SK-MEL-5 (cell line): ENCODE measurements around the gene CHST6. TPM values are rescaled to one million over a fixed set of nuclear protein-coding genes. Genes with fewer than 3 reads are reported as not detected.
"Not testable (repeated sequence)": the region's sequence is repeated elsewhere in the genome, so short reads cannot be mapped to it uniquely, and the experiment has no call there.

Source experiments
- DNase-seq: peaks from one replicate; pipeline ENCODE4 v3.0.0-alpha.2; 2016; ENCODE audit warnings: low read depth, low spot score
- in situ Hi-C: cut with HindIII; loops from 2 replicates; pipeline ENCODE4 v1.10.0; 2016; ENCODE audit warnings: low sequenced_read_pairs, high pct_unique_total_duplicates, low pct_unique_long_range_greater_than_20kb
- polyA plus RNA-seq, 2 experiments: library from polyadenylated mRNA; depleted of rRNA; stranded (reverse); fragments of >200 nt; gene quantifications; 2 replicates each; pipeline ENCODE4 v1.2.3, GENCODE V29; 2015
- total RNA-seq: library from RNA; depleted of rRNA; stranded (reverse); fragments of >200 nt; shearing (Covaris generic); gene quantifications from 2 replicates; pipeline ENCODE4 v1.2.3, GENCODE V29; 2014; rRNA removed

CHST6 gene
- 10.2 and 11.0 TPM in 2 replicates for total RNA-seq
- polyA plus RNA-seq (2015; cell fraction: cytosol; rRNA removed) = 23.1 and 29.4 TPM in 2 replicates
- 24.2 and 24.9 TPM in 2 replicates for polyA plus RNA-seq (2015; cell fraction: nucleus; rRNA removed)

DNA sequence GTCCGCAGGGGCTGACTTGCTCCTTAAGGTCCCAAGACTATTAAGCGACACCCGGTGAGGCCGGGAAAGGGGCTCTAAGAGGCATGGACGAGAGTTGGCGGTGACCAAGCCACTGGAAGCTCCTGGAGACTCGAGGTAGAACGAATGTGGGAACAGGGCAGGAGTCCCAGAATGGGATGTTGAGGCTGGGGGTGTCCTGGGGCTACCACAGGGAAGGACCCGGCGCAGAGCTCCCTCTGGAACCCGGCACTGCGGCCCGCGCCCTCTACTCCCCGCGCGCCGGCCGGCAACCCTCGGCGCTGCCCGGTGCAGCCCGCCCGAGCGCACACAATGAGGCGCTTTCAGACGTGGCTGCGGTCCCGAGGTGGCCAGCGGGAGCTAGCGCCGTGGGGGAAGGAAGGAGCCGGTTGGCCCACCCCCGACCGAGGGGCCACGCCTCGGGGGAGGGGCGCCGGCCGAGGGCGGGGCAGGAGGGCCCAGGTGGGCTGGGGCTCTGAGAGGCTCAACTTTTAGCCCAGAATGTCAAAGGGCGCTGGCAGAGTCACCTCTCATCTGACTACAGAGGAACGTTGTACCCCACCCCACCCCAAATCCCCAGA is at the start of gene CHST6:
Gene CHST6, minus strand, starts transcription at position 366 of the 599 bp plus-strand sequence. CDS start 15,613 bp downstream, outside the sequence.
- in situ Hi-C loops = no loop called here
- peak; percentile 85 for DNase-seq

DNA sequence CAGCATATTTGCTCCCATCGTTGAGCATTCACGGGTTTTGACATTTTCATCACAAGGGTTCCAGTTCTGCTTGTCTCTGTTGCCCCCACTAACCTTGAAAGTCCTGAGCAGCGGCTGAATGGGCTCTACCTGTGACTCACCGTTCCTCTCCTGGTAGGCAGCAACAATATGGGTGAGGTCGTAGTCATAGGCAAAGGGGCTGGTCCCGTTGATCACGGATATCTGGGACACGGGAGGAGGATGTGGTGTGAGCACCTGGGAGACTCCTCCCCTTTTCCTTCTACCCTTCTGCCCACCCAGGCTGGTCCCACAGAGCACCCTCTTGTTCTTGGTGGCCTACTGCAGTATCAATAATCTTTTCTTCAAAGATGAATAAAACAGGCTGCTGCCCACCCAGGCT is 47.2 kb upstream of the CHST6 start:
- DNase-seq, in situ Hi-C loops: not testable (repeated sequence)

DNA sequence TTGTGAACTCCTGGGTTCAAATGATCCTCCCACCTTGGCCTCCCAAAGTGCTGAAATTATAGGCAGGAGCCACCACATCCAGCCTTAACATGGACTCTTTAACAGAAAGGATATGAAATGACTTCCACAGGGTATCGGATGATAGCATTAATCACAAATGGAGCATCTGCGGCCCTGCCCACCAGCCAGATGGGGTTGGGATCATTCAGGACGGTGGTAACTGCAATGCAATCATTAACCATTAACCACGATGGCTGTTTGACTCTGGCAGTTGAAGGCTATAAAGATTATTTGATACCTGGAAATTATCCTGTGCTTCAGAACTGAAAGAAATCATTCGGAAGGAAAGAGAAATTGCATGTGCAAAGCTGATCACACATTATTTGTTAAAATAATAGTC is 46.0 kb upstream of the CHST6 start:
- in situ Hi-C loops = no loop called here
- DNase-seq = no peak

DNA sequence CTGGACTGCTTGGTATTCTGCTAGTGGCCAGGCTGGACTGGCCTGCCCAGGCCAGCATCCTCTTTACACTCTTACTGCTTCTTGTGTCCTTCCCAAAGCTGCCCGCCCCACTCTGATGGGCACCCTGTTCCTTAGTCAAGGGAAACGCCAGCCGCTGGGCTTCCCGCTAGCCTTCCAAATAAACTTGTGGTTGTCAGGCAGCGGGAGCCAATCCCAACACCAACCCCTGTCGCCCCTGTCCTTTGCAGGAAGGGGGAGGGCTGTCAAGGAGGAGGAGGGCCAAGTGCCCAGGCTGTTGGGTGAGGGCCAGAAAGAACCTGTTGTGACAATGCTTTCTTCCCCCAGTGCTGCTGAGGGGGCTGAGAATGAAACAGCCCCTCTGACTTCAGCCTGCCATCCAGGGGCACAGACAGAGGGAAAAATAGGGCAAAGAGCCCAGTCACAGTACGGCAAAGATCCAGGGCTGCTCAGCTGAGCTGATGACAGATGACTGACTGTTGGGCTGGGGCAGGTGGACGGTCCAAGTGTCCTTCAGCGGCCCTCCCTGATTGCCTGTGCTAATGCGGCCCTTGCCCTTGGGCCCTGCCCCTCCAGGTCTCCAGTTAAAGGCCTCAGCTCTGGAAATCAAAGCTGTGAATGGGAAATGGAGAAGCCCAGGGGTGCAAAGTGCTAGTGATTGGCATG is 43.8 kb upstream of the CHST6 start:
- DNase-seq, in situ Hi-C loops: not testable (repeated sequence)

DNA sequence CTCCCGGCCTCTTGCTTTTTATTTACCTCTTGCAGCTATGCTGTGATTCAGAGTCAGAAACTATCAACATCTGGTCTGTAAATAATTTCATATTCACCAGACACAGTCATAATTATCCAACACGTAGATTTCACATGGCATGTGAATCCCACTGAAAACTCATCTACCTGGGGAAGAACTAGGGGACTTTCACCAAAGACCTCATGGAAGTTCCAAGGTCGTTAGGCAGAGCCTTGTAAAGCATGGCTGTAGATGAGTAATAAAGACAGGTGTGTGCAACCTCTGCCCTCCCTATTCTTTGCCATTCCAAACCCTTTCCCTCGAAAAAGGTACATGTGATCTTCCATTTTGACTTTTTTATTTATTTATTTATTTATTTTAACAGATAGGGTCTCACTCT is 42.5 kb upstream of the CHST6 start:
- in situ Hi-C loops = no loop called here
- DNase-seq = no peak

DNA sequence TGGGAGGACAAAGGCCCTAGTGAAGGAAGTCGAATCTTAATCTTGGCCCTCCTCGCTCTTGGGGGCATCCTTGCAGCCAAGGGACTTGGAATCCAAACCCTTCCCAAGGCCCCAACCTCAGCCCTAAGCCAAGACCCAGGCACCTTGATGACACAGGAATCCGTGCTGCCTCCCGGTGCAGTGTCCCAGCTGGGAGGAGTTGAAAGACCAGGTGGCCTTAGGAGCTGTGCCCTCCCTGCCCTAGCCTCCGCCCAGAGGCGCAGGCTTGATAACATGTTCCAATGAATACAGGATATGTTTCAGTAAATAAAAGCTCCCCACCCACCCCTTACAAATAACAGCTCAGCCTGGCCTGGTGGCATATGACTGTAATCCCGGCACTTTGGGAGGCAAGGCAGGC is 40.7 kb upstream of the CHST6 start, which contains the start of gene CHST5:
Gene CHST5, minus strand, starts transcription at position 208 of the 400 bp plus-strand sequence. CDS start 5,724 bp downstream, outside the sequence.
- no peak for DNase-seq
- in situ Hi-C loops = no loop called here

DNA sequence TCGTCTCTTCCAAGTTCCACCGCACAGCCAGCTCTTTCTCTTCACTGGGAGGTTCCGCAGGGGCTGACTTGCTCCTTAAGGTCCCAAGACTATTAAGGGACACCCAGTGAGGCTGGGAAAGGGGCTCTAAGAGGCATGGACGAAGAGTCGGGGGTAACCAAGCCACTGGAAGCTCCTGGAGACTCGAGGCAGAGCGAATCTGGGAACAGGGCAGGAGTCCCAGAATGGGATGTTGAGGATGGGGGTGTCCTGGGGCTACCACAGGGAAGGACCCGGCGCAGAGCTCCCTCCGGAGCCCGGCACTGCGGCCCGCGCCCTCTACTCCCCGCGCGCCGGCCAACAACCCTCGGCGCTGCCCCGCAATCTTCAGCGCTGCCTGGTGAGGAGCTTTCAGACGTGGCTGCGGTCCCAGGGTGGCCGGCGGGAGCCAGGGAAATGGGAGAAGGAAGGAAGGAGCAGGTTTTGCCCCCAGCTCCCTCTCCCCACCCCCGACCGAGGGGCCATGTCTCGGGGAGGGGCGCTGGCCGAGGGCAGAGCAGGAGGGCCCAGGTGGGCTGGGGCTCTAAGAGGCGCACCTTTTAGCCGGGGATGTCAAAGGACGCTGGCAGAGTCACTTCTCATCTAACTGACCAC is 40.1 kb upstream of the CHST6 start:
- in situ Hi-C loops = no loop called here
- DNase-seq = no peak

DNA sequence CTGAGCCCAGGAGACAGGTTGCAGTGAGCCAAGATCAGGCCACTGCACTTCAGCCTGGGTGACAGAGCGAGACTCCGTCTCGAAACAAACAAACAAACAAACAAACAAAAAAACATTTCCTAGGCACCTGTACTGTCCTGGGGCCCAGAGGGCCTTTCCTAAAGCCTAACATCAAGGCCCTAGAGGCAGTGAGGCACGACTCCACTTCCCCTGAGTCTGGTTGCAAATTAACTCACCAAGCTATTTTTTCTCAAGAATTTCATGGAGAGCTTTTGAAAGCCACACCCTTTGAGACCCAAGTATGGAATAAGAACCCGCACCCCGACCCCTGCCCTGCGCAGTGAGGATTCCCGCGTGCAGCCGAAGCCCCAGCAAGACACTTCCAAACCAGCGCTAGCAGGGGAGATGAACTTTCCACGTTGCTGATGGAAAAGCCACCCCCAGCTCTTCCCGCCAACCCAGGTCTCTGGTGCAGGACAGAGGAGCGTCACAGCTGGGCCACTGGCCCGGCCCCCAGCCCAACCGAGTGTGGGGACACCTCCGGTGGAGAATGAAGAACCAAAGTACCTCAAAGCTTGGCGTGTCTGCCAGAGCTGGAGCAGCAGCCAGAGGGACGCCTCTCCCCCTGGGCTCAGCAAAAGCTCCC is 39.4 kb upstream of the CHST6 start:
- no peak for DNase-seq
- in situ Hi-C loops = no loop called here

DNA sequence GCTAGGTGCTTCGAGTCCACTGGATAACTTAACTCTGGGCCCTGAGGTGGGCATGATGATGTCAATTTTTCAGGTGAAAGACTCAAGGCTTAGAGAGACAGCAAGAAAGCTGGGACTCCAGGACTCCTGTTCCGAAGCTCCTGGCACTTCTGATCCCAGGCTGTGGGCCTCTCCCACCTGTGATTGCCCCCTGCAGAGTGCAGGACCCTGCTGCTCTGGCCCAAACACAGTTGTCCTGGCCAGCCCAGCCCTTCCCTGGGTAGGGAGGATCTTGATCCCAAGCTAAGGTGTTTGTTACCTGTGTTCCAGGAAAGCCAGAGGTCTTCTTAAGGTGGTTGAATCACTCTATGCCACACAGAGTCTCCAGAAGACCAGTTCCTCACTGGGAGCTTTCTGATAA is 37.5 kb upstream of the CHST6 start:
- in situ Hi-C loops = no loop called here

DNA sequence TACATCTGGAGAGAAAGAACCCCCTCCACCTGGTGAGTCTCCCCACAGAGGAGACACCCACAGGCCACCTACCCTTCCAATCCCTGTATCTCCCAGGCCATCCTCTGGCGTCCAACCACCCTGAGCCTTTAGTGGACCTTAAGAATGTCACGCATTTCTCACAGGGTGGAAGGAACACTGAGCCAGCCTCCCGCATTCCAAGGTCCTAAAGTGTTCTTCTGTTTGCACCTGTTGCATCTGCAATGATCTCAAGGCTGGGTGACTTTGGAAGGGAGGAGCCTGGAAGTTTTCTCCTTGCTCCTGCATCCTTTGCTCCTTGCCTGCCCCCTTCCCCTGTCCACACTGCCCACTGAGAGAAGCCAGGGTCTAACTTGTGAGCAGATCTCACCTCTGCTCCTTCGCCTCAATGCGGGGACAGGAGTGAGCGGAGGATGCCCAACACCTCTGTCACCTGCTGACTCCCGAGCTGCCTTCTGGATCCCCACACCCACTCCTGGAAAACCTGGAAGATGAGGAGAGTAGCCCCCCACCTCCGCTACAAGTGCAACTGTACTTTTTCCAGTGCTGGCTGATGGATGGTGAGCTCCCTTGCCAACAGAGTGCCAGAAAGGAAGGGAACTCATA is 37.0 kb upstream of the CHST6 start:
- DNase-seq = no peak
- in situ Hi-C loops = no loop called here

More for the DNA sequence above, 37.5 kb upstream of the CHST6 start:
- no peak for DNase-seq

DNA sequence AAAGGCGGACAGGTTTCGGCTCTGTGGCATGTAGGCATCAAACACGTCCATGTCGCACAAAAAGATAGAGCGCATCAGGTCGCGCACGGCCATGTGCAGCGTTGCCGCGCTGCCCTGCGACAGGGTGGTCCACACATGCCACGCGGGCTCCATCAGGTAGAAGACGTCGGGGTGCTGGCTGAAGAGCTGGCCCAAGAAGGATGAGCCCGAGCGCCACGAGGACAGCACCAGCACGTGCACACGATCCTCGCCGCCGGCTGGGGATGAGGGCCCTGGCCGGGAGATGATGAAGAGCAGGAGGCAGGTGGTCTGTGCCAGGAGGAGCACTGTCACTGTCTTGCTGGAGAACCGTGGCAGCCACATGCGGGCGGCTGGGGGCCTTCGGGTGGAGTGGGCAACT is 34.7 kb upstream of the CHST6 start:
- in situ Hi-C loops = no loop called here

DNA sequence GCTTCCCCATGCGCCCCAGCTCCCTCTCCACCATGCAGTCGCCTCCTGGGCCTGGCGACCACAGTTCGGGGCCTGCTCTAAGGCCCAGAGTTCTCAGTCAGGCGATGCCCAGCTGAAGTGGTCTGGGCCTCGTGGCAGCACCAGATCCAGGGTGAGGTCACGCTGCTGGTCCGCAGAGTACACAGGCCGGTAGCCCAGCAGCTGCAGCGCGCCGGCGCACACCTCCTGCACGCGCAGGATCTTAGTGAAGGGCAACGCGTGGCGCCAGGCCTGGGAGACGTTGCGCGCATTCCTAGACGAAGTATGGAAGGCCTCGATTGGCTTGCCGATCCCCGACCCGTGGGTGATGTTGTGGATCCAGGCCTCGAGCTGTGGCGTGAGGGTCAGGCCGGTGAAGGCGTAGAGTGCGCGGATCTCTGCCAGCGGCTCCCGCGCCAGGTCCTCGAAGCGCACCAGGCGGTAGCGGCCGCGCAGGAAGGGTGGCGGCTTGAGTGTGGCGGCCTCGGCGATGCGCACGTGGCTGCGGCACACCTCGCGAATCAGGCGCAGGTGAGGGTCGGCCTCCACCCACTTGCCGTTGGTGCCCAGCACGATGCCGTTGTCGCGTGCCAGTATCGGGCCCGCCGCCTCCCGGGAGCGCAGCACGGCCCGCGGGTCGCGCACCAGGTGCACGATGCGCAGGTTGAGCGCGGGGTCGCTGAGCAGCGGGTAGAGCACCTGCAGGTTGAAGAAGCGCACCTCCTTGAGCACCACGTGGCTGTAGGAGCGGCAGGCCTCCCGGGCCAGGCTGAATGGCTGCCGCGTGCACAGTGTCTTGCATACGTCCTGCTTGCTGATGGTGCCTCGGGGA is 34.0 kb upstream of the CHST6 start:
- in situ Hi-C loops = no loop called here
- no peak for DNase-seq

More for the DNA sequence above, 34.7 kb upstream of the CHST6 start:
- DNase-seq = no peak

DNA sequence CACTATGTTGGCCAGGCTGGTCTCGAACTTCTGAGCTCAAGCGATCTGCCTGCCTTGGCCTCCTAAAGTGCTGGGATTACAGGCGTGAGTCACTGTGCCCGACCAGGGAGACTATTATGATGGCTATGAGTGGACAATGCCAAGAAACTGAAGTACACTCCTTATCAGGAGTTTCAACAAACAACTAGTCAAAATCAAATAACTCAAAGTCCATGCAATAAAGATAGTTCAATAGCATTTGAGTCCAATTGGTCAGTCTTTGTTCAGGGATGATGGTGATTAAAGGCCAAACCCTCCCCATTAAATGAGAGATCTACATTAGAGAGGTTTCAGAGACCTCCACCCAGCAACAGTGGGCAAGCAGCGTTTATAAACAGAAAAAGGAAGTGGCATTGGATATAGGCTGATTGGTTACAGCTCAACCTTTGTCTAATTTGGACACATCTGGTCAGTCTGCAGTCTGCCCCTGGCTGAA is 32.6 kb upstream of the CHST6 start:
- no peak for DNase-seq
- in situ Hi-C loops = no loop called here

DNA sequence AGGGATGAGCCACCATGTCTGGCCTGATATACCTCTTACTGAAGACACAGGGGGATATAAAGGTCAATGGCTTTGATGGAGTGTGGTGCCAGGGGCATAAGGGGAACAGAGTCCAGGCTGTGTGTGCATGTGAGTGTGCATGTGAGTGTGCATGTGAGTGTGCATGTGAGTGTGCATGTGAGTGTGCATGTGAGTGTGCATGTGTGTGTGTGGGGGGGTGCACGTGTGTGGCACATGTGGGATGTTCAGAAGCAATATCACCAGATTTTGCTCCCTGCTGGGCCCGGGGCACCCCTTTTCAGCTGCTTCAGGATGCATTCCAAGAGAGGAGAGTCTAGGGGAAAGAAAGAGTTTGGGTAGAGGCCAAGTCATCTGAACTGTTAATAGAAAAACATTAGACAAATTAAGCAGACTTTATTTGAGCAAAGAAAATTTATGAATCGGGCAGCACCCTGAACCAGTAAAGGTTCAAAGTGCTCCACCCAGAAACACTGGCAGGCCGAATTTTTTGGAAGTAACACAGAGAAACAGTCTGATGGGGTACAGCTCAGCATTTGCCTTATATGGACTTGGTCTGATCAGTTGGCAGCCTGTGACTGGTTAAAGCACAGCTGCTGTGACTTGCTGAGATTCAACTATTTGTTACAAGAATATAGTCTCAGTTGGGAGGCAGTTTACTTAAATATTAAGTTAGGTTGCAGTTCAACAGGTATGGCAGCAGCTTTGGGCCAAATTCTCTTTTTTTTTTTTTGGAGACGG is 31.0 kb upstream of the CHST6 start:
- in situ Hi-C loops = no loop called here
- no peak for DNase-seq

DNA sequence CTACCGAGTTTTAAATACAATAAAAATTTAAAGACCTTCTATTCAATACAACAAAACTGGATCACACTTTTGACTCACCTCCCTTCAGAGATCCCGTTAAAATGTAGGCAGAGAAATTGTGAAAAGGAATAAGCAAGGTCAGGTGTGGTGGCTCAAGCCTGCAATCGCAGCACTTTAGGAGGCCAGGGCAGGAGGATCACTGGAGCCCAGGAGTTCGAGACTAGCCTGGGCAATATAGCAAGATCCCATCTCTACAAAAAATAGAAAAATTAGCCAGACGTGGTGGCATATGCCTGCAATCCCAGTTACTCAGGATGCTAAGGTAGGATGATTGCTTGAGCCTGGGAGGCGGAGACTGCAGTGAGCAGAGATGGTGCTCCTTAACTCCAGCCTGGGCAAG is 23.9 kb upstream of the CHST6 start:
- DNase-seq = no peak
- in situ Hi-C loops = no loop called here
